ENCODE data around the gene ARMC12. TPM values are rescaled to one million over a fixed set of nuclear protein-coding genes. Genes with fewer than 3 reads are reported as not detected.

The ARMC12 gene
- total RNA-seq, 1 experiment from 2014 or later = not detected

DNA sequence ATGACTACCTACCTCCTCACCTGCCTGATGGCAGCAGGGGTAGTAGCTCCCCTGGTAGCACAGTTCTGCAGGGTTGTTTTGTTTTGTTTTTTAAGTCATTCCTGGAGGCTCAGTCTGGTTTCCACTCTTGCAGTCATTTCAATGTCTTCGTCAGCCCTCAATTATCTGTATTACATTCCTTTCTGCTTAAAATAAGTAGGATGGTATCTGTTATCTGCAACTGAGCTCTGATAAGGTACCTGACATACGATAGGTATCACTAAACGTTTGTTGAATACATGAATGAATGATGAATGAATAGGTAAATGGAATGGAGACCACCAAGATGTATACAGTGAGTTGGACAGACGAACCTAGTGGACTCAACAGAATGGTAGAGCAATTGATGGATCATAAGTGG is 32.4 kb downstream of the ARMC12 start:
- H3K36me3 ChIP-seq = no peaks in the 10 kb centered on the region
- H3K4me3 ChIP-seq = no peak overlapping the region
- DNase-seq = no peak
- no peaks in the 10 kb centered on the region for H3K27me3 ChIP-seq
- no peaks in the 10 kb centered on the region for H3K9me3 ChIP-seq (replicated peaks)
- H3K4me1 ChIP-seq = no peaks in the 10 kb centered on the region
- no peak overlapping the region for H3K27ac ChIP-seq

DNA sequence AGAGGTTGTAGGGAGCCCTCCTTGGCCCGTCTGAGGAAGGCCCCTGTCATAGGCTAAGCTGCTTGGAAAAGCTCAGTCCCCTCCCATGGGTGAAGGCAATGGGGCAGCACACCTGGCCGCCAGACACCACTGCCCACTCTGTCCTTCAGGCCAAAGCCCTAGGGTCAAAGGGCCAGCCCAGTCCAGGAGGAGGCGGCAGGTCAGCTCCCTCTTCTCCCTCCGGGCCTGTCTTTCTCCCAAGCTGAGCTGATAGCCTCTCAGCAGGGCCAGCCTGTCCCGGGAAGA is 34.5 kb downstream of the ARMC12 start:
- DNase-seq = no peak

DNA sequence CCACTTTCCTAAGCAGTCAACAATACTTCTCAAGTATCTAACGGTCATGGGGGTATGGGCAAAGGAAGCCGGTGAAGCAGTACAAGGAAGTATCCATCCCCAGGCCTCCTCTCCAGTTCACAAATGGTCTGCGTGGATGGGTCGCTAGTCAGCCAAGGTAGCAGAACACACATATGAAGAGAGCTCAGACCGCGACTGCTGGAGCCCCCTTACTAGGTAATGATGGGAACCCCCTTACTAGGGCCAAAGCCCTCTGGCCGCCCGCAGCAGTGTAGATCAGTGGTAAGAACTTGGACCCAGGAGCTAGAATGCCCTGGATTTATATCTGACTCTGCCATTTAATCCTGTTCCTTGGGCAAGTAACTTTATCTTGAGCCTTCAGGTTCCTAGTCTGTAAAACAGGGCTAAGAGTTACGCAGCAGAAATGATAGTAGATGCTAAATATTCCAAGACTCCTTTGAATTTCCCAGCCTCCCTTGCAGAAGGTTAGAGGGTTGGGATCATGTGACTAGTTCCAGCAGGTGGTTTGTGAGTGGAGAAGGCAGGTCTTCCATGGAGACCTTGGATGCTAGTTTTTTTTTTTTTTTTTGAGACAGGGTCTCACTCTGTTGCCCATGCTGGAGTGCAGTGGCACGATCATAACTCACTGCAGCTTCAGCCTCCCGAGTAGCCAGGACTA is 37.4 kb downstream of the ARMC12 start:
- H3K27ac ChIP-seq = no peak overlapping the region
- no peaks in the 10 kb centered on the region for H3K4me1 ChIP-seq
- no peaks in the 10 kb centered on the region for H3K36me3 ChIP-seq
- H3K27me3 ChIP-seq = no peaks in the 10 kb centered on the region
- no peak for DNase-seq
- no peaks in the 10 kb centered on the region for H3K9me3 ChIP-seq (replicated peaks)
- no peak overlapping the region for H3K4me3 ChIP-seq

More for the DNA sequence above, 34.5 kb downstream of the ARMC12 start:
- no peaks in the 10 kb centered on the region for H3K4me1 ChIP-seq
- H3K36me3 ChIP-seq = no peaks in the 10 kb centered on the region
- no peak overlapping the region for H3K27ac ChIP-seq
- no peaks in the 10 kb centered on the region for H3K9me3 ChIP-seq (replicated peaks)
- no peaks in the 10 kb centered on the region for H3K27me3 ChIP-seq
- H3K4me3 ChIP-seq = no peak overlapping the region

DNA sequence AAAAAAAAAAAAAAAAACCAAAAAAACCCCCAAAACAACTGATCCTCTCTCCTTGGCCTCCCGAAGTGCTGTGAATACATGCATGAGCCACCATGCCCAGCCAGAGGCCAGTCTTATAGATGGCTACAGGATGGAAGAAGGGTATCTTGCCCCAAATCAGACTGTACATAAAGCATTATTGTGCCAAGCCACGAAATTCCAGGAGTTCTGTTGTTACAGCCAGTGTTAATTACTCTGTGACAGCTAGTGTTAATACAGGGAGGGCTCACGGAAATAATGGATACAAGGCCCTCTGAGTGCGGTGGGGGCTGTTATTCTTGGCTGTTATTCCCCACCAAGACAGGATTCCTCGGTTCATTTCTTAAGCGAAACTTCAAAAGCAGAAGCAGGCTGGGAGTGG is 38.2 kb downstream of the ARMC12 start:
- DNase-seq = no peak
- Histone ChIP-seq H3K27ac (no peak overlapping the region), H3K4me3 (no peak overlapping the region), H3K9me3 (replicated peaks) (no peaks in the 10 kb centered on the region), H3K36me3 (no peaks in the 10 kb centered on the region), H3K27me3 (no peaks in the 10 kb centered on the region), H3K4me1 (no peaks in the 10 kb centered on the region)

DNA sequence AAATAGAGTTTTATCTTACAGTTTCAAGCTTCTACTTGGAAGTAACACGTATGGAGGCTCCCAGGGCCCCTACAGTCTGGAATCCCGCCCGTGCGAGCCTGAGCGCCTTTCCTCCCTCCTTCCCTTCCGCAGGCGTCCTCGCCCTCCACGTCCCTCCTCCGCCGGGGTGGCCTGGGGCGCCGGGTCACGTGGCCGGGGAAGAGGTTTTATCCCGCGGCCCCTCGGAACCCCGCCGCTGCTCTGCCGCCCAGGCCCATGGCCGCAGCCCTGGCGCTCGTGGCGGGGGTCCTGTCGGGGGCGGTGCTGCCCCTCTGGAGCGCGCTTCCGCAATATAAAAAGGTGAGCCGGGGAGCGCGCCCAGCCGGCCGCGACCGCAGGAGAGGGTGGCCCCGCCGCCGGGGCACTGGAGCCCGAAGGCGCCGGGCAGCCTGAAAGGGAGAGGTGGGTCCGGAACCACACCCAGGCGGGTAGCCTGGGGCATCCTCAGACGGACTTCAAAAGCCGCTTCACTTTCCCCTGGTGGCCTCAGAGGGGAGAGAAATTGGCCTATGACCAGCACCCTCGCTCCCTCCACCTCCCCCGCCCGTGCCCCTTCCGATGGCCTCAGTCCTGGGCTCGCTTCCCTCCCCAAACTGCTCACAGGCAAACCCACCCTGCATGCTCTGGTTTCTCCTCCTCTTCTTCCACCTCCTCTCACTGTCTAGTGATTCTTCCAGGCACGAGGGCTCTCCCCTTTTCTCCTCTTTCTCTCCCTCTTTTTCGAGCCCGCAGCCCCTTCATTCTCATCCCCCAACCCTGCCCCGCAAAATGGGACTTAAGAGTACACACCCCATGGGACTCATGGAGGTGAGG is 39.8 kb downstream of the ARMC12 start, which contains the start of gene CLPSL2:
CLPSL2 (plus strand) TSS at position 235 of the 852 bp plus-strand sequence; CDS start at position 256, 21 bp downstream.
- no peak within 1 kb of the TSS for H3K27ac ChIP-seq
- no peaks in the 10 kb centered on the region for H3K4me1 ChIP-seq
- no peaks in the 10 kb centered on the region for H3K9me3 ChIP-seq (replicated peaks)
- peak; percentile 23 to 31 for DNase-seq
- H3K36me3 ChIP-seq = no peaks in the 10 kb centered on the region
- H3K4me3 ChIP-seq = peak within 1 kb of the TSS; percentile 55
- H3K27me3 ChIP-seq = no peaks in the 10 kb centered on the region

DNA sequence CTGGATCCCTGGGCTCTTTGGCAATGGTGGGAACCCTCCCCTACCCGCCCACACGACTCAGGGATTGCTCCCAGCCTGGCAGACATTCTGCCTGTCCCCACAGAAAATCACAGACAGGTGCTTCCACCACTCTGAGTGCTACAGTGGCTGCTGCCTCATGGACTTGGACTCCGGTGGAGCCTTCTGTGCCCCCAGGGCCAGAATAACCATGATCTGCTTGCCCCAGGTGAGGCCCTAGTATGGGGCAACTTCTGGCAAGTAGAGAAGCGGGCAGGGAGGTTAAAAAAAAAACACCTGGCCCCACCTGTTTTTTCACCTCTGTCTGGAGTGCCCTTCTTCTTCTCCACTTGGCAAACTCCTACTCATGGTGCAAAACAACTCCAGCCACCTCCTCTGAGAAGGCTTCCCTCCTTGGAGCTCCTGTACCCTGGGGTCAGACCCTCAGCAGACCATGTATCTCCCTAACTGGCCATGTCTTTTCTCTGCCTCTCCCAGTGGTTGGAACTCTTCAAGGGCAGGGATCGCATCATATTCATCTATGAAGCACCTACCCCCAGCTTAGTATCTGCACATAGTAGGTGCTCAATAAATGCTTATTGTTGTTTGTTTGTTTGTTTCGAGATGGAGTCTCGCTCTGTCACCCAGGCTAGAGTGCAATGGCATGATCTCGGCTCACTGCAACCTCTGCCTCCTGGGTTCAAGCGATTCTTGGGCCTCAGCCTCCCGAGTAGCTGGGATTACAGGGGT is 40.7 kb downstream of the ARMC12 start:
- H3K36me3 ChIP-seq = no peaks in the 10 kb centered on the region
- no peak for DNase-seq
- no peak overlapping the region for H3K4me3 ChIP-seq
- no peak overlapping the region for H3K27ac ChIP-seq
- H3K9me3 ChIP-seq (replicated peaks) = no peaks in the 10 kb centered on the region
- H3K27me3 ChIP-seq = no peaks in the 10 kb centered on the region
- H3K4me1 ChIP-seq = no peaks in the 10 kb centered on the region

DNA sequence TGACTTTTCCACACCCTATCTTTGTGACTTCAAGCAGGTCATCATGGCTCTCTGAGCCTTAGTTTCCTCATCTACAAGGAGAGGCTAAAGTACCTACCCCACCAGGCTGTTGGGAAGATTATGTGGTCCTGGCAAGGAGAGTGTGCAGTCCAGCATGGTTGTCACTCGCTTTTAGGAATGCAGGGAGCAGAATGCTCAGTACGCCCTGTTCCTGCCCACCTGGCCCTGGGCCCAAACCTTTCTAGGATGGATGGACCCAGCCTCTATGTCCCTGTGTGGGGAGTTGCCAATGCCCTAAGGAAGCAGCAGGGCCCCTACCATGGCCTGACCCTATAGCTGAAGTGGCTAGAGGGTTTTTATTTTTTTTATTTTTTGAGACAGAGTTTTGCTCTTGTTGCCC is 41.6 kb downstream of the ARMC12 start:
- Histone ChIP-seq H3K27ac (no peak overlapping the region), H3K9me3 (replicated peaks) (no peaks in the 10 kb centered on the region), H3K4me1 (no peaks in the 10 kb centered on the region), H3K36me3 (no peaks in the 10 kb centered on the region), H3K27me3 (no peaks in the 10 kb centered on the region), H3K4me3 (no peak overlapping the region)
- DNase-seq = no peak

DNA sequence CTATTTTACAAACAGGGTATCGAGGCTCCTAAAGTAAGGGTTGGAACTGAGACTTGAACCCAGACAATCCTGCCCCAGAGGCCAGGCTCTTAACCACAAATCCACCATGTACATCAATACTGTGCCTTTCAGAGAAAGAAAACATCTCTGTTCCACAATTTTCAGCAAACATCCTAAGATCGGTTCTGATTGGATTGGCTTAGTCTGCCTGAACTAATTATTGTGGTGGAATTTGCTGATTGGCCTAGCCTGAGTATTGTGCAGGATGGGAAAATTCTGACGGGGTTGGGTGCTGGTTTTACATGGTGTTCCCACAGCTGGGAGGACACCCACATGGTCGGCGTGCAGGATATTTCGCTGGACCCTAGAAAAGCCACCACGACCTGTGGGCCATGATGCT is 43.9 kb downstream of the ARMC12 start, which contains the start of gene CLPSL1:
CLPSL1 (plus strand) TSS at position 301 of the 400 bp plus-strand sequence; CDS start at position 393, 92 bp downstream.
- no peak within 1 kb of the TSS for H3K27ac ChIP-seq
- no peaks in the 10 kb centered on the region for H3K36me3 ChIP-seq
- H3K9me3 ChIP-seq (replicated peaks) = no peaks in the 10 kb centered on the region
- no peak for DNase-seq
- no peak within 1 kb of the TSS for H3K4me3 ChIP-seq
- no peaks in the 10 kb centered on the region for H3K4me1 ChIP-seq
- no peaks in the 10 kb centered on the region for H3K27me3 ChIP-seq

DNA sequence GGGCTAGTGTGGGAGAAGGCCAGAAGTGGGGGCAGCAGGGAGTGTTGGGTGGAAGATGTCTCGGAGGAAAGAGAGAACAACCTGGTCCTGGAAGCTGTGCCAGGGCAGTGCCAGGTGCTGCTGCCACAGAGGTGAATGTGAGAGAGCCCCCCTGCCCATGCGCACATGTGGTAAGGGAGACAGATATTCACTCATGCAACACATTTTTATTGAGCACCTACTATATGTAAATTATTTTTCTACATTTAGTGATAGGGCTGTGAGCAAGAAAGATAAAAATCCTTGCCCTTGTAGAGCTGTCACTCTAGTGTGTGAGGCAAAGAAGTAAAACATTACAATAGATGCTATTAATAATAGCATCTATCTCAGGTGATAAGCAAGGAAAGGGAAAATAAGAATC is 44.5 kb downstream of the ARMC12 start:
- no peaks in the 10 kb centered on the region for H3K9me3 ChIP-seq (replicated peaks)
- no peak overlapping the region for H3K4me3 ChIP-seq
- no peak for DNase-seq
- no peaks in the 10 kb centered on the region for H3K36me3 ChIP-seq
- no peak overlapping the region for H3K27ac ChIP-seq
- no peaks in the 10 kb centered on the region for H3K27me3 ChIP-seq
- H3K4me1 ChIP-seq = no peaks in the 10 kb centered on the region

DNA sequence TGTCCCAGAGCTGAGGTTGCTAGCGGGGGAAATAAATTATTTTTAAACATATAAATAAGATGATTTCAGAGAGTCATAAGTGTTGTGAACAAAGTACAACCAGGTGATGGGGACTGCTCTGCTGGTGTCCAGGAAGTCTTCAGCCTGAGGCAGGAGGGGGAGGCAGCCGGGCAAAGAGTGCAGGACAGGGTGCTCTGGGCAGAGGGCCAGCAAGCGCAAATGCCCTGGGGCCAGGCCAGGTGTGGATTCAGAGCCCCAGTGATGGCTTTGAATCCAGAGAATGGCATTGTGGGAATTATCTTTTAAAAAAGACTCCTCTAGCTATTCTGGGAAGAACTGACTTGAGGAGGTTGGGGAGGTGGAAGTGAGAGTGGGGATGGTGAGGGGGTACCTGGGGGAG is 45.6 kb downstream of the ARMC12 start:
- H3K4me1 ChIP-seq = no peaks in the 10 kb centered on the region
- no peak overlapping the region for H3K4me3 ChIP-seq
- no peak overlapping the region for H3K27ac ChIP-seq
- H3K27me3 ChIP-seq = no peaks in the 10 kb centered on the region
- no peaks in the 10 kb centered on the region for H3K9me3 ChIP-seq (replicated peaks)
- H3K36me3 ChIP-seq = no peaks in the 10 kb centered on the region
- DNase-seq = peak in 1 of 2 experiments; percentile 23

DNA sequence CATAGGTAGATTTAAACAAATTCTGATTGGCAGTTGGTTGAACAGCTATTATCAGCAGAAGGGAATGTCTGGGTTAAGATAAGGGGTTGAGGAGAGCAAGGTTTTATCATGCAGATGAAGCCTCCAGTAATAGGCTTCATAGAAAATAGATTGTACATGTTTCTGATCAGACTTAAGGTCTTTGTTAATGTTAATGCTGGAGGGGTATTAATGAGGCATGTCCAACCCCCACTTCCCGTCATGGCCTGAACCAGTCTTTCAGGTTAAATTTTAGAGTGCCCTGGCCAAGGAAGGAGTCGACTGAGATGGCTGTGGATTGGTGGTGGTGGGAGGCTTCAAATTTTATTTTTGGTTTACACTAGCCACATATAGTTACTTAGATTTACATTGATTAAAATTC is 47.4 kb downstream of the ARMC12 start:
- Histone ChIP-seq H3K36me3 (no peaks in the 10 kb centered on the region), H3K4me1 (no peaks in the 10 kb centered on the region), H3K27me3 (peaks cover 7% of the 10 kb centered on the region), H3K9me3 (replicated peaks) (no peaks in the 10 kb centered on the region), H3K27ac (no peak overlapping the region), H3K4me3 (no peak overlapping the region)
- no peak for DNase-seq

DNA sequence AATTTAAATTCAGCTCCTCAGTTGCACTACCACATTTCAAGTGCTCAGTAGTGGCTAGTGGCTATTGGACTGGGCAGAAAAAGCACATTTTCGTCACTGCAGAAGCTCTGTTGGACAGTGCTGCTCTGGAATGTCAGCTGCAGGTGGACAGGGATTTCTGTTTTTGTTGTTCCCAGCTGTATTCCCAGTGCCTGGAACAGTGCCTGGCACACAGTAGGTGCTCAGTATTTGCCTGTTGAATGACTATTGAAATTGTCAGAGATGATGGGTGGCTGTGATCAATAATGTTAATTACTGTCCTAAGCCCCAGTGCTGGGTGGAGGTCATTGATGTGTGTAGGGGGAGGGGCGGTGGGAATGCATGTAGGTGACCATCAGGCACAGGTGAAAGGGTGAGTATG is 49.4 kb downstream of the ARMC12 start:
- Histone ChIP-seq H3K27ac (no peak overlapping the region), H3K9me3 (replicated peaks) (no peaks in the 10 kb centered on the region), H3K27me3 (peaks cover 7% of the 10 kb centered on the region), H3K4me1 (no peaks in the 10 kb centered on the region), H3K36me3 (no peaks in the 10 kb centered on the region), H3K4me3 (no peak overlapping the region)
- no peak for DNase-seq

DNA sequence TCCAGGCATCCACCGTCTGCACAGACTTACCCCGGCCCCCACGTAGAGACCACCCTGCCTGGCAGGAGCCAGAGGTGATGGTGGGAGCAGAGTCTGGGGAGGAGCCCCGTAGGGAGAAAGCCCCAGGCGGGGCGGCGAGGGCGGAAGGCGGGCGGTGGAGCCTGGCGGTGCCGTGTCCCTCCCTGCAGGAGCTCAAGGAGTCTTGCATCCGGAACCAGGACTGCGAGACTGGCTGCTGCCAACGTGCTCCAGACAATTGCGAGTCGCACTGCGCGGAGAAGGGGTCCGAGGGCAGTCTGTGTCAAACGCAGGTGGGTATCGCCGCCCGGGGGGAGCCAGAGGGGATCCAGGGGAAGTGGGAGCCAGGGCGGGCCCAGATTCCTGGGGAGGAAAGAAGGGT is 50.0 kb downstream of the ARMC12 start:
- no peak overlapping the region for H3K4me3 ChIP-seq
- no peak for DNase-seq
- H3K4me1 ChIP-seq = no peaks in the 10 kb centered on the region
- peaks cover 7% of the 10 kb centered on the region for H3K27me3 ChIP-seq
- H3K27ac ChIP-seq = no peak overlapping the region
- H3K36me3 ChIP-seq = no peaks in the 10 kb centered on the region
- H3K9me3 ChIP-seq (replicated peaks) = no peaks in the 10 kb centered on the region

DNA sequence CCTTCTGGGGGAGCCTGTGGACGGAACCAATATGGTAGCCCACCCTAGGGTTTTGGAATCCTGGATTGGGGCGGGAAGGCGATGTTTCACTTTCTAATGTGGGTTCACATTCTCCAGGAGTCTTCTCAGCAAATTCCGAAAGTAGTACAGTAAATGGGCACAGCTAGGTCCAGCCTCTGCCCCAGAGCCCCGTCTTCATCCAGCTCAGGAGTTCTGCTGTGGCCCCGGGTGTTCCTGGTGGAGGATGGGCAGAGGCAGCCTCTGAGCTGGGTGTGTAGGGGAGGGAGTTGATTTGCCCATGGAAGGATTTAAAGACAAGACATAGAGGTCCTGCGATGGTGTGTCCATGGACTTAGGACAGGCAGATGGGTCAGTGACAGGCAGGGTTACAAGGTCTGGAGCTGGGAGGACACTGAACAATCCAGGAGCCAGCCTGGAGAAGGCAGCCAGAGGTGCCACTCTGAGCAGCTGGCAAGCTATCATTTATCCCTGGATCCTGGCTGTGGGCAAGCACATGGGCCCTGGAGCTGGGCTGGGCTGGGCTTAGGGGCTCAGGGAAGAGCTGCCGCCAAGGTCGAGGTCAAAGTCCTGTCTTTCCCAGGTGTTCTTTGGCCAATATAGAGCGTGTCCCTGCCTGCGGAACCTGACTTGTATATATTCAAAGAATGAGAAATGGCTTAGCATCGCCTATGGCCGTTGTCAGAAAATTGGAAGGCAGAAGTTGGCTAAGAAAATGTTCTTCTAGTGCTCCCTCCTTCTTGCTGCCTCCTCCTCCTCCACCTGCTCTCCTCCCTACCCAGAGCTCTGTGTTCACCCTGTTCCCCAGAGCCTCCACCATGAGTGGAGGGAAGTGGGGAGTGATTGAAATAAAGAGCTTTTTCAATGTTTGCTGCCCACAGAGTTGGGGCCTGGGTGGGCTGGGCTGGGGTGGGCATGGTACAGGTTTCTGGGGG is 50.7 kb downstream of the ARMC12 start:
- no peak overlapping the region for H3K27ac ChIP-seq
- H3K4me3 ChIP-seq = no peak overlapping the region
- no peaks in the 10 kb centered on the region for H3K9me3 ChIP-seq (replicated peaks)
- no peaks in the 10 kb centered on the region for H3K36me3 ChIP-seq
- H3K27me3 ChIP-seq = peaks cover 7% of the 10 kb centered on the region
- no peak for DNase-seq
- H3K4me1 ChIP-seq = no peaks in the 10 kb centered on the region

All from SJCRH30 (cell line).